ENCODE measurements around the gene GAS5.

GRCh38 chr1:173856014-173856413 lies 11.8 kb downstream of the GAS5 start:
- TF ChIP-seq RAD21 (IDR thresholded peaks at IDR 0.05) (no peak), CTCF (IDR thresholded peaks at IDR 0.05; ENCODE audit: low read depth, low read length, missing input control) (no peak), MAX (IDR thresholded peaks at IDR 0.05) (no peak), EGR1 (IDR thresholded peaks at IDR 0.05; ENCODE audit: low read depth in 2 of 2) (no peak), REST (IDR thresholded peaks at IDR 0.05) (no peak), GABPA (IDR thresholded peaks at IDR 0.05 in 1 of 2, conservative IDR thresholded peaks at IDR 0.05 in 1 of 2) (no peak), SP1 (IDR thresholded peaks at IDR 0.05) (no peak), TAF1 (conservative IDR thresholded peaks at IDR 0.05) (no peak), JUND (IDR thresholded peaks at IDR 0.05) (no peak), FOXA1 (IDR thresholded peaks at IDR 0.05) (no peak), YY1 (IDR thresholded peaks at IDR 0.05) (no peak), HNF4G (IDR thresholded peaks at IDR 0.05) (no peak)

Data from liver (tissue), 3 donors.